Measurements from ENCODE around the gene FNIP2.
"Not testable (repeated sequence)": the region's sequence is repeated elsewhere in the genome, so short reads cannot be mapped to it uniquely, and the experiment has no call there.

Gene FNIP2

GRCh38 chr4:158929939-158930638, 161.3 kb downstream of the FNIP2 start:
- no peak for DNase-seq

- no peak for DNase-seq
Measured at GRCh38 chr4:158930639-158930972, 161.8 kb downstream of the FNIP2 start.

GRCh38 chr4:158933236-158933635, 164.4 kb downstream of the FNIP2 start:
- DNase-seq: no peak

DNA sequence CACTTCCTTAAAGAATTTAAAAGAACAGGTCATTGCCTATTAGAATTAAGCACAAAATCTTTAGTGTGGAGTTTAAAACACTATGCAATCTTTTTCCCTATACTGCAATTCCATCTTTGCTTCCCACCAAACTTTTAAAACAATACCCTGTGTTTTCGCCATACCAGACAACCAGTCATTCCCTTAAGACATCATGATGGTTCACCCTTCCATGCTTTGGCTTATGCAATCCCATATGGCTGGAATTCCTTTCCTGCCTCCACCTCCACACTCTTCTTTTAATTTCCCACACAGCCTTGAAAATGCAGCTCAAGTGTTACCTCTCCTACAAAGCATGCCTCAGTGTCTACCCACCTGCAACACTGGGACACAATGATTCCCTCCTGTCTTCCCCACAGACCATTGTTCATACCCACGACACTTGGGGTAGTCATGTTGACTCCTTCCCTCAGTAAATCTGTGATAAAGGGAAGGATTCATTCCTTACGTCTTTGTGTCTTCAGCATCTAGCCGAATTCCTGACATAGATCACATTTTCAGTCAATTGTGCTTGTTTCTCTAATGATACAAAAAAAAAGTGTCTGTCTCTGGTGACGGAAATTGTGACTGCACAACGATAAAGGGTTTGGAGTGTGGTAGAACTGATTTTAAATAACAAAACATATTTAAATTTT, 166.3 kb downstream of the FNIP2 start:
- DNase-seq: no peak

DNA sequence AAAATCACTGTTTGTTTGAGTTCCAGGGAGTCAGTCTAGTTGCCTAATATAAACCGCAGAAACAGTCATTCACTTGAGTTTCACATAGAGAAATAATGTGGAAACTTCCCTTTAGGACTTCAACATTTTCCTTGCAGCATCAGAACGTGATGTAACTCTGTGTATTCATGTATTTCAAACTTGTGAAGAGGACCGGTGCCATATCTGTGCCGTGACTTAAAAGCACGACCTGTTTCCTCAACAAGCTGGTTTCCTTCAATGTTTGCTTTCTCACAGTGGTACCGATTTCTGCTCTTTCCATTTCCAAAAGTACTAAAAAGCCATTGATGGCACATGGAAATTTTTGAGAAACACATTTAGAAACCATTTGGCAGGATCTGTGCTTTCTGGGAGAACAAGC, 167.4 kb downstream of the FNIP2 start:
- DNase-seq: no peak

DNA sequence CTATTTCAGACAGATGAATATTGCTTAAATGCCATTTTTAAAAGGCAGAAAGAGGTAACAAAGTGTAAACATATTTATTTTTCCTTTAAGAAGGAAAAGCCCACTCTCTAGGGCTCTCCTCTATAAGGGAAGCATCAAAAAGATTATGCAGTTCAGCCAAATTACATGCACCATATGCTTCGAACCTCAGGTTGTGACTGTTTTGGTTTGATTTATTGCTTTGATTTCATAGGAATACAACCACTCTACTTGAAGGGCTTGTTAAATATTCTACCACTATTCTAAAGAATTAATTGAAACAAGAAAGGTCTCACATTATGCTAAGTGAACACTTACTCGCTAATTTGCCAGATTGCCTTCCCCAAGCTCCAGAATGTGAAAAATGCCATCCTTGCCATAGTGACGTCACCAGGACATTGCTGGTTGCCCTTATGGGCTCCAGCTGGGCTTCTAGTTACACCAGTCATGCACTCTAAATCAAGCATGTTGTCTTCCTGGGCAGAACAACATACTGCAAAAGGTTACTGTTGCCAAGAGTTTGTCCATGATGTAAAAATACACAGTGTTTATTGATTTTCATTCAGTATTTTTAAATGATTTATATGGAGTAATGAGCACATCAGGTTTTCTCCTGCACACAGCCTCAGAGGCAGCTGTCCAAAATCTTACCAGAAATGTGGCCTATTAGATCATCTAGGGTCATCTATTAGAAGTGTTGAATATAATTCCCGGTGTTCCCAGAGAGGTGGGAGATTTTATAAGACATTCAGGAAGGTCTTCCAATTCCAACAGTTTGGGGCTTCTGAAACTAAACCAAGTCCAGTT, 169.6 kb downstream of the FNIP2 start:
- no peak for DNase-seq

GRCh38 chr4:158940271-158940670, 171.4 kb downstream of the FNIP2 start:
- DNase-seq: no peak

GRCh38 chr4:158941321-158941720, 172.5 kb downstream of the FNIP2 start:
- DNase-seq: no peak

DNA sequence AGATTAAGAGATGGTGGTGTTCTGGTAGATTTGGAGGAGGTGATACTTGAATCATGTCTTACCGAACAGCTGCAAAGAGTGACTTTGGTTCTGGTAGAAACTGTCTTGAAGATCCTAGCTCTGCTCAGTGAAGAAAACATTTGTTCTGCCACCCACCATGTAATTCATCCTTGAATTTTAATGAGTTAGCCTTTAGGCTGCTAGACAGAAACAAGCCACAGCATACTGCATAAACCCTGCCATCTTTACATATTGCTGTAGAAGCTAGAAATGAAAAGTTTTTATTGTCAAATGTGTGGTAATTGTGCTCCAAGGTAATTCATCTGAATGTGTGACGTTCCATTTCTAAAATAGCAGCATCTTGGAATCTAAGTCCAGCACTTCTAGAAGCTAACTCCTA, 173.1 kb downstream of the FNIP2 start:
- no peak for DNase-seq

GRCh38 chr4:158945529-158946108, 176.8 kb downstream of the FNIP2 start:
- DNase-seq: no peak

- DNase-seq: no peak
Measured at GRCh38 chr4:158946825-158947224, 178.0 kb downstream of the FNIP2 start.

DNA sequence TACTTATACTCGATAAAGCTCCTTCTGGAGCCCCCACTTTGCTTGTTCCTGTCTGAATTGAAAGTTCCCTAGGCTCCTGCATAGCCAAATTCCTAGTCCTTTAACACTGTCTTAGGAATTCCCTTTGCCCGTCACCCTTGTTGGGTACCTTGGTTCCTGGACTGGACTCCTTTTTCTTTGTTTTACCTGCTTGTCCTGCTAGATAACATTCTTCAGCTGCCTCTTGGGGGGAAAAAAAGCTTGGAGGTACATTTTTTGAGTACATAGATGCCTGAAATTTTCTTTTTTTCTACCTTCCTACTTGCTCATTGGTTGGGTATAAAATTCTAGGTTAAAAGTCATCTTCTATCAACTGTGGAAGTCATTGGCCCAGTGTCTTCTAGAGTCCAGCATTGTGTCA, 179.2 kb downstream of the FNIP2 start:
- DNase-seq: no peak

DNA sequence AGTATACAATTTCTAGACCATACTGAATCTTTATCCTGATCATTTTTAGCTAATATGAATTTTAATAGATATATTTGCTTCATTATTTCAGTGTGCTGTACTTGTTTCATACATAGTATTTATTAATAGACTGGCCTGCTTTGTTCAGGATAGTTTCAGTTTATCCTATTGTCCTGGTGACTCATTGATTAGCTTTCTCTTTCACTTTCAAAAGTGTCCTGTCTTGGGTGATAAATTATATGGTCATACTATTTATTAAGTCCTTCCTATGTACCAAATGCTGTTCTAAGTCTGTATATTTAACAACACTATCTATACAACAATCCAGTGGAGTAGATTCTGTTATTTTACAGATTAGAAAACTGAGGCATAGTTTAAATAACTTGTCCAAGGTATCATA, 180.3 kb downstream of the FNIP2 start:
- no peak for DNase-seq

DNA sequence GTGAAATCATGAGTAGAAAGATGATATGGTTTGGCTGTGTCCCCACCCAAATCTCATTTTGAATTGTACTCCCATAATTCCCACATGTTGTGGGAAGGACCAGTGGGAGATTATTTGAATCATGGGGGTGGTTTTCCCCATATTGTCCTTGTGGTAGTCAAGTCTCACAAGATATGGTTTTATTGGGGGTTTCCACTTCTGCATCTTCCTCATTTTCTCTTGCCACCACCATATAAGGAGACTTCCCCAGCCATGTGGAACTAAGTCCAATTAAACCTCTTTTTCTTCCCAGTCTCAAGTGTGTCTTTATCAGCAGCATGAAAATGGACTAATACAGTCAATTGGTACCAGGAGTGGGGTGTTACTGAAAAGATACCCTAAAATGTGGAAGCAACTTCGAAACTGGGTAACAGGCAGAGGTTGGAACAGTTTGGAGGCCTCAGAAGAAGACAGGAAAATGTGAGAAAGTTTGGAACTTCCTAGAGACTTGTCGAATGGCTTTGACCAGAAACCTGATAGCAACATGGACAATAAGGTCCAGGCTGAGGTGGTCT, 183.5 kb downstream of the FNIP2 start:
- not testable (repeated sequence) for DNase-seq

DNA sequence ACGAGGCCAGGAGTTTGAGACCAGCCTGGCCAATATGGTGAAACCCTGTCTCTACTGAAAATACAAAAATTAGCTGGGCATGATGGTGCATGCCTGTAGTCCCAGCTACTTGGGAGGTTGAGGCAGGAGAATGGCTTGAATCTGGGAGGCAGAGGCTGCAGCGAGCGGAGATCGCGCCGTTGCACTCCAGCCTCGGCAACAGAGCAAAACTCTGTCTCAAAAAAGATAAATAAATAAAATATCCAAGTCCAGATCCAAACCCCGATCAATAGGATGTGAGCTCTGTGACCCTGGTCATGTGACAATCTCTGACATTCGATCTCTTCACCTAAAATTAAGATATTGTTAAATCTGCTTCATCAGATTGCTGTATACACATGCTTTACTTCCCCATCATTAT, 187.5 kb downstream of the FNIP2 start:
- not testable (repeated sequence) for DNase-seq

DNA sequence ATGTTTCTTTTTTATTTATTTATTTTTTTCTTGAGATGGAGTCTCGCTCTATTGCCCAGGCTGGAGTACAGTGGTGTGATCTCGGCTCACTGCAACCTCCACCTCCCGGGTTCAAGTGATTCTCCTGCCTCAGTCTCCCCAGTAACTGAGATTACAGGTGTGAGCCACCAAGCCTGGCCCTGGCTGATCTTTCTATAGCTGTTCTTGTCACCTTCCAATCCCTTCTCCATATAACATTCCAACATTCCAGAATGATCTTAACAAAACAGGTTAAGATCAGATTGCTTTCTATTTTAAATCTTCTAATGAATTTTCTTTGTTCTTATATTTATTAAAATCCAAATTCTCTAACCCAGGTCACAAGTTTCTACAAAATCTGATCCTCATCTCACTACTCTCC, 188.1 kb downstream of the FNIP2 start:
- DNase-seq: not testable (repeated sequence)

Measured in midbrain (tissue), 1 donor.